ENCODE results near the gene DCX. TPM values are rescaled to one million over a fixed set of nuclear protein-coding genes. Genes with fewer than 3 reads are reported as not detected.

DCX gene
- total RNA-seq, 1 experiment from 2014 or later, result not detected

DNA sequence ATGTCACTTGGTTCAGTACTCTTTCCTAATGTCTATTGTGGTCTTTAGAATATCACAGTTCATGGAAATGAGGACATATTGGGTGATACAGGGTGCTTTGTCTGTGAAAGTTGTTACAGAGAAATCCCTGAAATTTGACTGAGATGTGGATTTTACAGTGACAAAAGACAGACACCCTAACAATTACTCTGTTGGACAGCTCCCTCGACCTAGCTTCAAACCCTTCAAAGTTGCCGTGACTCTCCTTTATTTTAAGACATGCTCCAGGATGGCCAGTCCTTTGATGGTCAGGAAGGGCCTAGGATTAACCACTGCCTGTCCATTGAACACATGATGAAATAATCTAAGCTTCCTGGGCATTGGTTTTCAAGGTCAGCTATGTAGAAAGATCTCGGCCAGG is 4.0 kb downstream of the DCX start:
- no peaks in the 10 kb centered on the region for H3K9me3 ChIP-seq (ENCODE audit: control insufficient read depth in 1 of 2, insufficient read depth in 1 of 2, low read depth in 1 of 2, low read length in 2 of 2)
- BruUV-seq (replicated peaks), result no TSS peak
- H2AFZ ChIP-seq (ENCODE audit: low read depth, low read length, poor library complexity, severe bottlenecking), result no peak overlapping the region
- H3K27me3 ChIP-seq (ENCODE audit: insufficient read depth, low read length), result no peaks in the 10 kb centered on the region; the same call in 1 of the 2 replicates
- H3K36me3 ChIP-seq (ENCODE audit: control insufficient read depth in 1 of 2, insufficient read depth in 2 of 2, low read length in 2 of 2), result no peaks in the 10 kb centered on the region
- no peaks in the 10 kb centered on the region for H3K4me1 ChIP-seq (ENCODE audit: control insufficient read depth in 1 of 2, insufficient read depth in 2 of 2, low read length in 2 of 2)
- no peak overlapping the region for H3K27ac ChIP-seq (ENCODE audit: low read depth, low read length)
- intact Hi-C loops (cut with micrococcal nuclease), result no loop called here
- no peak overlapping the region for H3K4me3 ChIP-seq (replicated peaks in 1 of 2; ENCODE audit: low read depth in 1 of 2, low read length in 2 of 2)
- POLR2A ChIA-PET, result no interaction called here
- H3K9ac ChIP-seq (ENCODE audit: low read length), result no peak overlapping the region
- DNase-seq (ENCODE audit: low read depth, low spot score) (no peak), ATAC-seq (no peak)
- H4K20me1 ChIP-seq (ENCODE audit: insufficient read depth), result no peaks in the 10 kb centered on the region
- no peak overlapping the region for H3K4me2 ChIP-seq (ENCODE audit: low read length)
- H3K9me2 ChIP-seq (ENCODE audit: insufficient read depth), result no peaks in the 10 kb centered on the region
- CTCF ChIA-PET, result no interaction called here
- H3K79me2 ChIP-seq (ENCODE audit: insufficient read depth, low read length), result no peaks in the 10 kb centered on the region
- TF ChIP-seq, protein P1, sequence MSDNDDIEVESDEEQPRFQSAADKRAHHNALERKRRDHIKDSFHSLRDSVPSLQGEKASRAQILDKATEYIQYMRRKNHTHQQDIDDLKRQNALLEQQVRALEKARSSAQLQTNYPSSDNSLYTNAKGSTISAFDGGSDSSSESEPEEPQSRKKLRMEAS (IDR thresholded peaks at IDR 0.05), result no peak
- TF ChIP-seq SRF (IDR thresholded peaks at IDR 0.05; ENCODE audit: low read depth) (no peak), TCF7L2 (IDR thresholded peaks at IDR 0.05; ENCODE audit: borderline replicate concordance, extremely low read depth, insufficient read depth, insufficient read length) (no peak), FOSL1 (IDR thresholded peaks at IDR 0.05; ENCODE audit: low read depth) (no peak), SIN3A (IDR thresholded peaks at IDR 0.05; ENCODE audit: low read depth) (no peak), ELF1 (IDR thresholded peaks at IDR 0.05; ENCODE audit: borderline replicate concordance, low read depth) (no peak), ZFX (IDR thresholded peaks at IDR 0.05) (no peak), POLR2AphosphoS5 (IDR thresholded peaks at IDR 0.05; ENCODE audit: low read depth, low read length) (no peak), CEBPB (IDR thresholded peaks at IDR 0.05; ENCODE audit: low read depth) (no peak), POLR2A (IDR thresholded peaks at IDR 0.05; ENCODE audit: borderline replicate concordance, extremely low read depth, insufficient read depth, insufficient read length) (no peak), CBX3 (IDR thresholded peaks at IDR 0.05; ENCODE audit: low read depth) (no peak), YY1 (IDR thresholded peaks at IDR 0.05; ENCODE audit: extremely low read depth, insufficient replicate concordance, low read depth, low read length) (no peak), ZNF274 (IDR thresholded peaks at IDR 0.05; ENCODE audit: low read depth, low read length) (no peak), SP1 (IDR thresholded peaks at IDR 0.05; ENCODE audit: low read depth) (no peak), EZH2 (IDR thresholded peaks at IDR 0.05) (no peak)
- TF ChIP-seq, protein P2, sequence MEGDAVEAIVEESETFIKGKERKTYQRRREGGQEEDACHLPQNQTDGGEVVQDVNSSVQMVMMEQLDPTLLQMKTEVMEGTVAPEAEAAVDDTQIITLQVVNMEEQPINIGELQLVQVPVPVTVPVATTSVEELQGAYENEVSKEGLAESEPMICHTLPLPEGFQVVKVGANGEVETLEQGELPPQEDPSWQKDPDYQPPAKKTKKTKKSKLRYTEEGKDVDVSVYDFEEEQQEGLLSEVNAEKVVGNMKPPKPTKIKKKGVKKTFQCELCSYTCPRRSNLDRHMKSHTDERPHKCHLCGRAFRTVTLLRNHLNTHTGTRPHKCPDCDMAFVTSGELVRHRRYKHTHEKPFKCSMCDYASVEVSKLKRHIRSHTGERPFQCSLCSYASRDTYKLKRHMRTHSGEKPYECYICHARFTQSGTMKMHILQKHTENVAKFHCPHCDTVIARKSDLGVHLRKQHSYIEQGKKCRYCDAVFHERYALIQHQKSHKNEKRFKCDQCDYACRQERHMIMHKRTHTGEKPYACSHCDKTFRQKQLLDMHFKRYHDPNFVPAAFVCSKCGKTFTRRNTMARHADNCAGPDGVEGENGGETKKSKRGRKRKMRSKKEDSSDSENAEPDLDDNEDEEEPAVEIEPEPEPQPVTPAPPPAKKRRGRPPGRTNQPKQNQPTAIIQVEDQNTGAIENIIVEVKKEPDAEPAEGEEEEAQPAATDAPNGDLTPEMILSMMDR (IDR thresholded peaks at IDR 0.05 in 2 of 3, conservative IDR thresholded peaks at IDR 0.05 in 1 of 3; ENCODE audit: borderline replicate concordance in 1 of 3, insufficient read depth in 1 of 3, low read depth in 2 of 3, low read length in 2 of 3), result no peak
- TF ChIP-seq, protein P3, sequence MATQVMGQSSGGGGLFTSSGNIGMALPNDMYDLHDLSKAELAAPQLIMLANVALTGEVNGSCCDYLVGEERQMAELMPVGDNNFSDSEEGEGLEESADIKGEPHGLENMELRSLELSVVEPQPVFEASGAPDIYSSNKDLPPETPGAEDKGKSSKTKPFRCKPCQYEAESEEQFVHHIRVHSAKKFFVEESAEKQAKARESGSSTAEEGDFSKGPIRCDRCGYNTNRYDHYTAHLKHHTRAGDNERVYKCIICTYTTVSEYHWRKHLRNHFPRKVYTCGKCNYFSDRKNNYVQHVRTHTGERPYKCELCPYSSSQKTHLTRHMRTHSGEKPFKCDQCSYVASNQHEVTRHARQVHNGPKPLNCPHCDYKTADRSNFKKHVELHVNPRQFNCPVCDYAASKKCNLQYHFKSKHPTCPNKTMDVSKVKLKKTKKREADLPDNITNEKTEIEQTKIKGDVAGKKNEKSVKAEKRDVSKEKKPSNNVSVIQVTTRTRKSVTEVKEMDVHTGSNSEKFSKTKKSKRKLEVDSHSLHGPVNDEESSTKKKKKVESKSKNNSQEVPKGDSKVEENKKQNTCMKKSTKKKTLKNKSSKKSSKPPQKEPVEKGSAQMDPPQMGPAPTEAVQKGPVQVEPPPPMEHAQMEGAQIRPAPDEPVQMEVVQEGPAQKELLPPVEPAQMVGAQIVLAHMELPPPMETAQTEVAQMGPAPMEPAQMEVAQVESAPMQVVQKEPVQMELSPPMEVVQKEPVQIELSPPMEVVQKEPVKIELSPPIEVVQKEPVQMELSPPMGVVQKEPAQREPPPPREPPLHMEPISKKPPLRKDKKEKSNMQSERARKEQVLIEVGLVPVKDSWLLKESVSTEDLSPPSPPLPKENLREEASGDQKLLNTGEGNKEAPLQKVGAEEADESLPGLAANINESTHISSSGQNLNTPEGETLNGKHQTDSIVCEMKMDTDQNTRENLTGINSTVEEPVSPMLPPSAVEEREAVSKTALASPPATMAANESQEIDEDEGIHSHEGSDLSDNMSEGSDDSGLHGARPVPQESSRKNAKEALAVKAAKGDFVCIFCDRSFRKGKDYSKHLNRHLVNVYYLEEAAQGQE (IDR thresholded peaks at IDR 0.05; ENCODE audit: low read depth), result no peak
- TF ChIP-seq, protein P4, sequence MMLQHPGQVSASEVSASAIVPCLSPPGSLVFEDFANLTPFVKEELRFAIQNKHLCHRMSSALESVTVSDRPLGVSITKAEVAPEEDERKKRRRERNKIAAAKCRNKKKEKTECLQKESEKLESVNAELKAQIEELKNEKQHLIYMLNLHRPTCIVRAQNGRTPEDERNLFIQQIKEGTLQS (IDR thresholded peaks at IDR 0.05), result no peak
- RAD21 ChIA-PET (ENCODE audit: low non-redundant PET in 1 of 2, low total read pairs in 2 of 2, uncharacterized antibody in 2 of 2, unreplicated experiment in 2 of 2), result no interaction called here

All from HCT116 (cell line).